Measurements from ENCODE around the gene SUPT4H1. TPM values are rescaled to one million over a fixed set of nuclear protein-coding genes. Genes with fewer than 3 reads are reported as not detected.

Gene SUPT4H1
- total RNA-seq, 1 experiment from 2014 or later, result 70.9 TPM

GRCh38 chr17:58348038-58348437 is 4.0 kb downstream of the SUPT4H1 start:
- CTCF ChIA-PET, result no interaction called here
- H3K36me3 ChIP-seq (ENCODE audit: control insufficient read depth, insufficient read depth, low read length), result peaks cover 12% of the 10 kb centered on the region
- intact Hi-C loops (cut with micrococcal nuclease; ENCODE audit: unreplicated experiment), result no loop called here
- POLR2A ChIA-PET, result interaction anchor here (0.9 kb wide), 1 partner anchor 69 kb away, joined by 3 read pairs; the partner anchor contains the start of gene RNF43
- peaks cover 97% of the 10 kb centered on the region for H3K36me3 Mint-ChIP-seq (ENCODE audit: insufficient read depth, unreplicated experiment)
- BruUV-seq (replicated peaks), result no TSS peak
- no peak for TF ChIP-seq CTCF (IDR thresholded peaks at IDR 0.05; ENCODE audit: insufficient read depth in 1 of 2, low read depth in 1 of 2, low read length in 1 of 2, severe bottlenecking in 1 of 2, unreplicated experiment in 1 of 2)
- H3K4me3 Mint-ChIP-seq (ENCODE audit: unreplicated experiment), result no peak overlapping the region
- H3K9me3 Mint-ChIP-seq (ENCODE audit: unreplicated experiment), result no peaks in the 10 kb centered on the region
- H3K27me3 Mint-ChIP-seq (ENCODE audit: insufficient read depth, unreplicated experiment), result no peaks in the 10 kb centered on the region
- no peak overlapping the region for H3K27ac Mint-ChIP-seq (ENCODE audit: unreplicated experiment)
- H3K27me3 ChIP-seq (replicated peaks; ENCODE audit: control insufficient read depth, insufficient read depth, low read length), result no peaks in the 10 kb centered on the region
- H3K4me1 ChIP-seq, result no peaks in the 10 kb centered on the region
- no peak overlapping the region for H3K4me3 ChIP-seq (ENCODE audit: low read depth, low read length)
- H3K4me1 Mint-ChIP-seq (ENCODE audit: low read depth, unreplicated experiment), result no peaks in the 10 kb centered on the region
- no peak for DNase-seq
- H3K9me3 ChIP-seq, result no peaks in the 10 kb centered on the region

DNA sequence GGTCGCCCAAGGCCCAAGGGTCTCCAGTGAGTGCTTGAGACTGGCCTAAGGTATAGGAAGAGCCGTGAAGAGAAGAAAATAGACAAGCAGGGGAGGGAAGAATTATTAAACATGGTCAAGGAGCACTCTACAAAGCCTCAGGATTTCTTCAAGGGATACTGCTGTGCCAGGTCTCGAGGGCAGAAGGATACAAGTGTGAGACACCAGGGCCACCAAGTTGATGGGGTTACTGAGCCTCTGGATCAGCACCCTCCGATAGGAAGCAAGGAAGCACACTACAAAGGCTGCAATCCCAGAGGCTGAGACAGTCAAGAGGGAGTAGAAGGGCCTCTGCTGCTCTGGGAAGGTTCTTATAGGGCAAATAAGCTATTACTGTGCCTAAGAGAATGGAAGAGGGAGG is 6.5 kb downstream of the SUPT4H1 start:
- ChIA-PET CTCF (interaction anchor here (1.4 kb wide), 1 partner anchor 28 kb away, joined by 5 read pairs; no protein-coding TSS in a partner anchor), POLR2A (no interaction called here)
- H3K4me3 Mint-ChIP-seq (ENCODE audit: unreplicated experiment), result no peak overlapping the region
- TF ChIP-seq CTCF (IDR thresholded peaks at IDR 0.05; ENCODE audit: insufficient read depth in 1 of 2, low read depth in 1 of 2, low read length in 1 of 2, severe bottlenecking in 1 of 2, unreplicated experiment in 1 of 2), result no peak
- no peaks in the 10 kb centered on the region for H3K4me1 Mint-ChIP-seq (ENCODE audit: low read depth, unreplicated experiment)
- H3K27ac Mint-ChIP-seq (ENCODE audit: unreplicated experiment), result no peak overlapping the region
- DNase-seq, result no peak
- Histone ChIP-seq H3K27me3 (replicated peaks; ENCODE audit: control insufficient read depth, insufficient read depth, low read length) (no peaks in the 10 kb centered on the region), H3K9me3 (no peaks in the 10 kb centered on the region), H3K4me1 (no peaks in the 10 kb centered on the region), H3K4me3 (ENCODE audit: low read depth, low read length) (no peak overlapping the region), H3K36me3 (ENCODE audit: control insufficient read depth, insufficient read depth, low read length) (peaks cover 10% of the 10 kb centered on the region)
- H3K9me3 Mint-ChIP-seq (ENCODE audit: unreplicated experiment), result no peaks in the 10 kb centered on the region
- no peaks in the 10 kb centered on the region for H3K27me3 Mint-ChIP-seq (ENCODE audit: insufficient read depth, unreplicated experiment)
- BruUV-seq (replicated peaks), result no TSS peak
- peaks cover 93% of the 10 kb centered on the region for H3K36me3 Mint-ChIP-seq (ENCODE audit: insufficient read depth, unreplicated experiment)
- intact Hi-C loops (cut with micrococcal nuclease; ENCODE audit: unreplicated experiment), result no loop called here

DNA sequence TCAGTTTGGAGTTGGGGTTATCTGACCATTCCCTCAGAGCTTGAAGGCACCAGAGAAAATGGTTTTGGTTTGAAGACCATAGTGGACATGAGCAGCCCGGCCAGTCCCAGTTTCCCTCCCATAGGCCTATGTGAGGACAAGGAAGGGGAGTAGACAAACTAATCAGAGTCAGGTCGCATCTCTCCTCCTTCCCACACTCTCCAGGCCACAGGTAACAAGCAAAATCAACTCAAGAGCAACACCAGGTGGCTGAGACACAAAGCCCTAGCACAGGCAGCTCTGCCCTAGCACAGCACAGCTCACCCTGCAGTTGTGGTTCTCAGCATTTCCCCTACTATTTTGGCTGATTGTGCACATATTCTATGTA is 7.2 kb downstream of the SUPT4H1 start:
- ChIA-PET CTCF (interaction anchor here (1.1 to 1.4 kb wide), 2 partner anchors 27 to 73 kb away, joined by 5 read pairs; partner anchors contain the start of gene RNF43), POLR2A (interaction anchor here (0.6 to 1.2 kb wide), 2 partner anchors 16 to 73 kb away, joined by 4 read pairs; partner anchors contain the start of gene RNF43)
- Mint-ChIP-seq H3K9me3 (ENCODE audit: unreplicated experiment) (no peaks in the 10 kb centered on the region), H3K4me3 (ENCODE audit: unreplicated experiment) (no peak overlapping the region), H3K4me1 (ENCODE audit: low read depth, unreplicated experiment) (no peaks in the 10 kb centered on the region), H3K27ac (ENCODE audit: unreplicated experiment) (no peak overlapping the region), H3K27me3 (ENCODE audit: insufficient read depth, unreplicated experiment) (no peaks in the 10 kb centered on the region), H3K36me3 (ENCODE audit: insufficient read depth, unreplicated experiment) (peaks cover 96% of the 10 kb centered on the region)
- no peaks in the 10 kb centered on the region for H3K27me3 ChIP-seq (replicated peaks; ENCODE audit: control insufficient read depth, insufficient read depth, low read length)
- H3K9me3 ChIP-seq, result no peaks in the 10 kb centered on the region
- intact Hi-C loops (cut with micrococcal nuclease; ENCODE audit: unreplicated experiment), result no loop called here
- H3K4me3 ChIP-seq (ENCODE audit: low read depth, low read length), result no peak overlapping the region
- H3K36me3 ChIP-seq (ENCODE audit: control insufficient read depth, insufficient read depth, low read length), result peaks cover 10% of the 10 kb centered on the region
- BruUV-seq (replicated peaks), result no TSS peak
- no peaks in the 10 kb centered on the region for H3K4me1 ChIP-seq
- DNase-seq, result no peak
- TF ChIP-seq CTCF (IDR thresholded peaks at IDR 0.05; ENCODE audit: insufficient read depth in 1 of 2, low read depth in 1 of 2, low read length in 1 of 2, severe bottlenecking in 1 of 2, unreplicated experiment in 1 of 2), result no peak
